Neural cell (in vitro differentiated cells): ENCODE results near the gene MYBBP1A.

Source experiments
- EZH2 ChIP-seq: fragments of 200-600, 300-800 bp; shearing (Covaris generic), sonication (generic); IDR thresholded peaks from 2 replicates; pipeline ENCODE4 v1.6.1; 2014; ENCODE audit warnings: antibody characterized with exemption, low read length, borderline replicate concordance, mild to moderate bottlenecking; ENCODE audit not compliant: insufficient read depth, poor library complexity, severe bottlenecking
- POLR2AphosphoS5 ChIP-seq: IDR thresholded peaks from 2 replicates; pipeline ENCODE4 v1.6.1; 2012
- TF ChIP-seq, protein P1 (sequence below): fragments of 450-650 bp; IDR thresholded peaks from 2 replicates; pipeline ENCODE4 v1.5.1; 2014; ENCODE audit warnings: antibody characterized with exemption, mild to moderate bottlenecking, moderate library complexity; ENCODE audit not compliant: poor library complexity, severe bottlenecking

DNA sequence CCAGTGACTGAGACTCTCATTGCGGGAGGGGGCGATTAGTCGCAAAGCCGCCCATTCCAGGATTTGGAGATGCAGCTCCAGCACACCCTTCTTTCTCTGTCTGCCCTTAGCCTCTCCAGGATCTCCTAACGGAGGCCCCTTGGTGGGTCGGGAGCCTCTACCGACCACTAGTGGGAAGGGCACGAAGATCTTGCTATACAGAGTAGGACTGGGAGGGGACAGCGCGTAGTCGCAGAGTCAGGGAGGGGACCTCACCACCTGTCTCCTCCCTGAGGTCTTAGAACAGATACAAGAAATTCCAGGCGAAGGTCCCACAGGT, 28.6 kb upstream of the MYBBP1A start:
- TF ChIP-seq POLR2AphosphoS5 (no peak), EZH2 (no peak)
- TF ChIP-seq, protein P1, sequence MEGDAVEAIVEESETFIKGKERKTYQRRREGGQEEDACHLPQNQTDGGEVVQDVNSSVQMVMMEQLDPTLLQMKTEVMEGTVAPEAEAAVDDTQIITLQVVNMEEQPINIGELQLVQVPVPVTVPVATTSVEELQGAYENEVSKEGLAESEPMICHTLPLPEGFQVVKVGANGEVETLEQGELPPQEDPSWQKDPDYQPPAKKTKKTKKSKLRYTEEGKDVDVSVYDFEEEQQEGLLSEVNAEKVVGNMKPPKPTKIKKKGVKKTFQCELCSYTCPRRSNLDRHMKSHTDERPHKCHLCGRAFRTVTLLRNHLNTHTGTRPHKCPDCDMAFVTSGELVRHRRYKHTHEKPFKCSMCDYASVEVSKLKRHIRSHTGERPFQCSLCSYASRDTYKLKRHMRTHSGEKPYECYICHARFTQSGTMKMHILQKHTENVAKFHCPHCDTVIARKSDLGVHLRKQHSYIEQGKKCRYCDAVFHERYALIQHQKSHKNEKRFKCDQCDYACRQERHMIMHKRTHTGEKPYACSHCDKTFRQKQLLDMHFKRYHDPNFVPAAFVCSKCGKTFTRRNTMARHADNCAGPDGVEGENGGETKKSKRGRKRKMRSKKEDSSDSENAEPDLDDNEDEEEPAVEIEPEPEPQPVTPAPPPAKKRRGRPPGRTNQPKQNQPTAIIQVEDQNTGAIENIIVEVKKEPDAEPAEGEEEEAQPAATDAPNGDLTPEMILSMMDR, result peak; percentile 71
